ENCODE results near the gene TARP.

DNA sequence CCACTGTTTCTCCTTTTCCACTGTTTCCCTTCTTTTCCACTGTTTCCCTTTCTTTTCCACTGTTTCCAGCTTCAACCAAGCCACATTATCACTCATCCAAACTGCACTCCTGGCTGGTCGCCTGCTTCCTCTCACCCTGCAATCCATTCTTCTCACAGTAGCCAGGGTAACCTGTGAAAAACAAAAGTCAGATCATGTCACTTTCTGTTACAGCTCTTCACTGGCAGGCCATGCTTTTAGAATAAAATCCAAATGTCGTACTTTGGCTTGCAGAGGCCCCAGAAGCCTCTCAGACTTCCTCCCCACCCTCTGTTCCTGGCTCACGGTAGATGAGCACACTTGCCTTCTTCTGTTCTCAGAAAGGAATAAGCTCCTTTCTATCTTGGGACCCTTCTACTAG is 61.5 kb downstream of the TARP start:
- TF ChIP-seq, protein P1, sequence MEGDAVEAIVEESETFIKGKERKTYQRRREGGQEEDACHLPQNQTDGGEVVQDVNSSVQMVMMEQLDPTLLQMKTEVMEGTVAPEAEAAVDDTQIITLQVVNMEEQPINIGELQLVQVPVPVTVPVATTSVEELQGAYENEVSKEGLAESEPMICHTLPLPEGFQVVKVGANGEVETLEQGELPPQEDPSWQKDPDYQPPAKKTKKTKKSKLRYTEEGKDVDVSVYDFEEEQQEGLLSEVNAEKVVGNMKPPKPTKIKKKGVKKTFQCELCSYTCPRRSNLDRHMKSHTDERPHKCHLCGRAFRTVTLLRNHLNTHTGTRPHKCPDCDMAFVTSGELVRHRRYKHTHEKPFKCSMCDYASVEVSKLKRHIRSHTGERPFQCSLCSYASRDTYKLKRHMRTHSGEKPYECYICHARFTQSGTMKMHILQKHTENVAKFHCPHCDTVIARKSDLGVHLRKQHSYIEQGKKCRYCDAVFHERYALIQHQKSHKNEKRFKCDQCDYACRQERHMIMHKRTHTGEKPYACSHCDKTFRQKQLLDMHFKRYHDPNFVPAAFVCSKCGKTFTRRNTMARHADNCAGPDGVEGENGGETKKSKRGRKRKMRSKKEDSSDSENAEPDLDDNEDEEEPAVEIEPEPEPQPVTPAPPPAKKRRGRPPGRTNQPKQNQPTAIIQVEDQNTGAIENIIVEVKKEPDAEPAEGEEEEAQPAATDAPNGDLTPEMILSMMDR (IDR thresholded peaks at IDR 0.05), result no peak
- no peak for TF ChIP-seq EP300 (IDR thresholded peaks at IDR 0.05)
- TF ChIP-seq POLR2A (IDR thresholded peaks at IDR 0.05), result no peak

All from tibial nerve (tissue), 4 donors.